Activated CD4-positive, CD25-positive, alpha-beta regulatory T cell (primary cell): ENCODE results near the gene STAP2.

Experiments
- DNase-seq, 4 experiments: peaks; one replicate each; lab custom pipeline; 2025; lab: John Stamatoyannopoulos, UW

STAP2 gene

DNA sequence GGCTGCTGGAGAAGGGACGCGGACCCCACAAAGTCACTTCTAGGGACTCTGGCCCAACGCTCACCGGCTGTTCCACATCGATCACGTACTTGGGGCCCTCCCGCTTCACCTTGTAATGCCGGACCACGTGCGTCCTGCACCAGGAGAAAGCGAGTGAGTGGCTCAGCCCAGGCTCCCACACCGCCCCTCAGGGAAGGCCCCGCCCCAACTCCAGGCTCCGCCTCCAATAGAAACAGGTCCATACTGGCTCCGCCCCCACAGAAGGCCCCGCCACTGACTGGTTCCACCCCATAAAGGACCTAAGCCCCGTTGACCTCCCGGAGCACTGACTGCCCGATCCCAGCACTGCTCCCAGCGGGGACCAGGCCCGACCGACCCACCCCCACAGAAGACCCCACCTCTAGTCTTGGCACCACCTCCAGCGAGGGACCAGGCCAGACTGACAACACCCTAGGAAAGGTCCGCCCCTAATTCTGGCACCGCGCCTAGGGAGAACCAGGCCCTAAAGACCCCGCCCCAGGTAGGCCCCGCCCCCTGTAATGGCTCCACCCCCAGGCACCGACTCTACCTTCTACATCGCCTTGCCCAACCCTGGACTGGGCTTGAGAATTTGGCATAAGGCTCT, 11.3 kb downstream of the STAP2 start:
- peak in 3 of 4 experiments; percentile 30 to 70 (median 32) for DNase-seq

DNA sequence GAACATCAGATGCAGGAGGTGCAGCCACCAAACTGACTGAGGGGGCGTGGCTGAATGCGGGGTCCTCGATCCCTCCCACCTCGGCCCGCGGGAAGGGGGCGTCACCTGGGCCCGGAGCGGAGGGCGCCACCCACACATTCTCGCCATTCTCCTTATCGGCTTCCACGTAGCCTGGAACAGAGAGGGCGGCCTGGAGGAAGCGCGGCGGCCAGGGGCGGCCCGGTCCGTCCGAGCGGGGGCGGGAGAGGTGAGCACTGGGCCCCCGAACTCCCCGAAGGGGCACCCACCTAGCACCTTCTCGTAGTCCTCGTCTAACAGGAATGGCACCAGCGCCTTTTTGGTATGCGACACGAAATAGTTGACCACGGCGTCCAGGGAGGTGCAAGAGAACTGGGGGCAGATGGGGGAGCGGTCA, 11.8 kb downstream of the STAP2 start:
- no peak for DNase-seq

DNA sequence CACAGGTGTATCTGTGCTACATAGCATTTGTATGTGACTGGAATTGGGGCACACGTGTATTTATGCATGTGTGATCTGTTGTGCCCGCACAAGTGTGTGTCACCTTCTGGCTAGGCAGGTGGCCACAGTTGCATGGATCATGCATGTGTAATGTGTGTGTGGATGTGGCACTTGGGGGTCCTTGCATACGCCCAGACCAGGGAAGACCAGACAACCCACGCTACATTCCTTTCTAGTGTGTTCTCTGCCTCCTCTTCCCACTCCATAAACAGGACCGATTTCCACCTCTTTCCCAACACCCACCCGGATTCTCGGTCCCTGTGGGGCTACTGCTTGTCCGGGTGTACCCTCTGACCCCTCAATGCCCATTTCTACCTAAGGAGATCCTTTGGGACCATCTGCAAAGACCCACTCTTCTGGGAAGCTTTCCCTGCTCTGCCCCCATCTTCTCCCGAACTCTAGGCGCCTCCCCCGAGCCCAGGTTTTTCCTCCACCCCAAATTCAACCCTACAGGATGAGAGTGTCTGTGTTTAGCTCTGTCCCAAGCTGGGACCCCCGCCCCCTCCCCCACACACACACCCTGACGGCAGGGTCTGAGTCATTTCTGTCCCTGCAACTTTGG, 12.3 kb downstream of the STAP2 start:
- no peak for DNase-seq

DNA sequence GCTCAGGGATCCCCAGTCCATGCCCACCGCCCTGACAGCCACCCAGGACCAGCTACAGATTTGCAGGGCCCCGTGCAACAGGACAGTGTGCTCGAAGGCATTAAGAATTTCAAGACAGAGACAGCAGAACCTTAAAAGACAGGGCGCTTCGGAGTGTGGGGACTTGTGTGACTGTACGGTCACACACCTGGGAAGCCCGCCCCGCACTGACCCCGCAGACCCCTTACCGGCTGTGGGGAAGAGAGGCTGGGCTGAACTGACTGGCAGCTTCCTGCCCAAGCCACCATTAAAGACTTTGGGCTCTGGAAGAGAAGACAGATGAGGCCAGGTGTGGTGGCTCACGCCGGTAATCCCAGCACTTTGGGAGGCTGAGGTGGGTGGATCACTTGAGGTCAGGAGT, 14.4 kb downstream of the STAP2 start:
- no peak for DNase-seq

DNA sequence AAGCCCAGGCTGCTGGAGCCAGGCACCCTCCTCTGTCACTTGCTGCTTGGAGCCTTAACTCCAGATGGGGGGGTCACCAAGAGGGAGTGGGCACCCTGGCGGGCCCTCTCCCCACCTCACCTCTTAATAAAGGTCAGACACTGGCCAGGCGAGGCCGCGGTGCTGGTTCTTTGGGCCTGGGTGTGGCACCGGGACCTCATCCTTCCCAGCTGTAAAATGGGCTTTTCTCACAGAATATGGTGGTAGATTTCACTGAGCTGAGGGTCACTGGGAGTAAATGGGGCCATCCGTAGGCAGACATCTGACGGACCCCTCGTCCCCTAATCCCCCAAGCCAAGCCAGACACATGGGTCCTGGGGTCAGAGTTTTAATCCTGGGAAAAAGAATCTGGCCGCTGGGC, 14.9 kb downstream of the STAP2 start:
- DNase-seq = no peak

DNA sequence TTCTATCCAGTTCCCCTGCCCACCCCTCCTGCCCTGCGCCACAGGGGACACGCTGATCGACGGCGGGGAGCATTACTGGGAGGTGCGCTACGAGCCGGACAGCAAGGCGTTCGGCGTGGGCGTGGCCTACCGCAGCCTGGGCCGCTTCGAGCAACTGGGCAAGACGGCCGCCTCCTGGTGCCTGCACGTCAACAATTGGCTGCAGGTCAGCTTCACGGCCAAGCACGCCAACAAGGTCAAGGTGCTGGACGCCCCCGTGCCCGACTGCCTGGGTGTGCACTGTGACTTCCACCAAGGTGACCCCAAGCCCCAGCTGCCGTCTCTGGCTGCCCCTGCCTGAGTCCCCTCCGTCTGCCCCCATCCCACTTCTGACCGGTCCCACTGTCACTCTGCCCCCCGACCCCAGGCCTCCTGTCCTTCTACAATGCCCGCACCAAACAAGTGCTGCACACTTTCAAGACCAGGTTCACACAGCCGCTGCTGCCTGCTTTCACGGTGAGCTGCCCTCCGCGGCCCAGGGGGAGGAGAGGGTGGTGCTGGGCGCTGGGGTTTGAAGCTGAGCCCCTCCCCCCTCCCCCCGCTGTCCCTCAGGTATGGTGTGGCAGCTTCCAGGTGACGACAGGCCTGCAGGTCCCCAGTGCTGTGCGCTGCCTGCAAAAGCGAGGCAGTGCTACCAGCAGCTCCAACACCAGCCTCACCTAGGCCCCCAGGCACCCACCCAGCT, 15.5 kb downstream of the STAP2 start:
- no peak for DNase-seq

DNA sequence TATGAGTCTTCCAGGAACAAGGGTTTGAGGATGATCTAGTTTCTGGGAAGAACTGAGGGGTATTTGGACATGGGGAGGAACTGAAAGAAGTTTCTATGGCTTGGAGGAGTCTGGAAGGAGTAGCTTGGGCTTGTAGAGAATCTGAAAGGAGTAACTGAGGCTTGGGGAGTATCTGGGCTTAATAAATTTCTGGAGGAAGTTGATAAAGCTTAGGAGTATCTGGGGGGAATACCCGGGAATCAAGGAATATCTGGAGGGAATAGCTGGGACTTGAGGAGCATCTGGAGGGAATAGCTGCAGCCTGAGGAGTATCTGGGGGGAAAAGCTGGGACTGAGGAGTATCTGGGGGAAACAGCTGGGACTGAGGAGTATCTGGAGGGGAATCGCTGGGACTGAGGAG, 18.2 kb downstream of the STAP2 start:
- DNase-seq = no peak

DNA sequence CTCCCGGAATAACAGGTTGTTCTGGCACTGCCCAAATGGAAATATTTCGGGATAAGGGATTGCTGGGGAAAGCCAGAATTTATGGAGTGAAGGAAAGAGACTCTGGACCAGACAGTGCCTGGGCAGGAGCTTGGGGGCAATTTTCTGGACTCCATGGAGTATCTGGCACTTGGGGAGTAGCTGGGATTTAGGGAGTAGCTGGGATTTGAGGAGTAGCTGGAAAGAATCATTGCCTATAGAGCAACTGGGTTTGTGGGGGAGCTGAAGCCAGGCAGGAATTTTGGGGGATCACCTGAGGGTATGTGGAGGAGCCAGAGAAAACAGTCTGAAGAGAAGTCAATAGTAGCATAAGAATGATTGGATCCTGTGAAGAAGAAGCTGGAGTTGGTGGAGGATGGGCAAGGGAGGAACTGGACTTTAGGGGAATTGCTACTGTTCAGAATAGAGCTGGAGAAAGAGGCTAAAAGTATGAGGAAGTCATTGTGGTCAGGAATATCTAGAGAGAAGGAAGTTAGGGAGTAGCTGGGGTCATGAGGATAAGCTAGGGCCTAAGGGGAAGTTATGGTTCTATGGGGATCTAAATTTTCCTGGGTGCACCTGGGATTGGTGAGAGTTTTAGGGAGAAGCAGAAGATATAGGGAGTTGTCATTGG, 19.4 kb downstream of the STAP2 start:
- DNase-seq = no peak

DNA sequence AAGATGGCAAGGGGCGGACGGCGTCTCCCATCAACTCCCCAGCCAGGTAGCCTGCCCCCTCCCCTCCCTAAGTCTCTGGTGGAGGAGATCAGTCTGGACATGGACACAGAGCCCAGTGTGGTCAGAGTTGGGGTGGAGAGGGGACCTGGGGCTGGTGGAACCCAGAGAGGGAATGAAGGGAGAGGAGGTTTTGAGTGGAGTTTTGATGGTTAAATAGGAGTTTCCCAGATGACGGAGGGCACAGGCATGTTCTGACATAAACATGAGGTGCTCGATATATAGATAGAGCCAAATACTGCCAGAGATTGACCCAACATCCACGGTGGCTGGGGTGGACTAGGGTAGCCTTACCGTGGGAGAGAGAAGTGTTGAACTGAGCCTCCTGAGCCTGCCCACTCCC, 20.2 kb downstream of the STAP2 start:
- no peak for DNase-seq

DNA sequence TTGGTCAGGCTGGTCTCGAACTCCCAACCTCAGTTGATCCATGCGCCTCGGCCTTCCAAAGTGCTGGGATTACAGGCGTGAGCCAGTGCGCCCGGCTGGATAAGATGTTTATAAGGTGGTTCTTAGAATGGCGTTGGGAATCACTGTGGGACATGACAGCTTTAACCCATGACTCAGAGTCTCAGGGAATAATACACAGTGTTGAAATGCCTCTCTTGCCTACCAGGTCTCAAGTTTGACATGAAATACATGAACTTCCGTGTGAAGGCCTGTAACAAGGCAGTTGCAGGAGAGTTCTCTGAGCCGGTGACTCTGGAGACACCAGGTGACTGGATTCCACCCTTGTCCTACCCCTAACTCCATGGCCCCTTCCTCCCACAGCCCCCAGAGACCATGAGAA, 21.7 kb downstream of the STAP2 start:
- DNase-seq = no peak

DNA sequence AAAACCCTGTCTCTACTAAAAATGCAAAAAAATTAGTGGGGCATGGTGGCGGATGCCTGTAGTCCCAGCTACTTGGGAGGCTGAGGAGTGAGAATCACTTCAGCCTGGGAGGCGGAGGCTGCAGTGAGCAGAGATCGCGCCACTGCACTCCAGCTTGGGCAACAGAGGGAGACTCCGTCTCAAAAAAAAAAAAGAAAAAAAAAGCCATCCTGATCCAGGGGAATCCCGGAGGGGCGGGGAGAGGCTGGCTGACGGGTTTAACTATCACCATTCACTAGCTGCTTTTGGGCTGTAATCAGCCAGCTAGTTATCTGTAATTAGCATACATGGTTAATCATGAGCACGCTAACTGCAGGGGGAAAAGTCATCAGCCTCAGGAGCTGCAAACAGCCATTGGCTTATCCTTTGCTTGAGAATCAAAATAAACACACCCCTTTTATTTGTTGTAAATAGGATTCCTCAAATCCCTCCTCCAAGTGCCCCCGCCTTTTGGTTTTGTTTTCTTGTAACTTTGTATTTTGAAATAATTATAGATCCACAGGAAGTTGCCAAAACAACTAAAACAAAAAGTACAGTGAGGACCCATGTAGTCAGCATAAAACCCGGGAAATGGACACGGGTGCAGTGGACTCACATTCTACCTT, 24.7 kb downstream of the STAP2 start:
- DNase-seq = no peak

DNA sequence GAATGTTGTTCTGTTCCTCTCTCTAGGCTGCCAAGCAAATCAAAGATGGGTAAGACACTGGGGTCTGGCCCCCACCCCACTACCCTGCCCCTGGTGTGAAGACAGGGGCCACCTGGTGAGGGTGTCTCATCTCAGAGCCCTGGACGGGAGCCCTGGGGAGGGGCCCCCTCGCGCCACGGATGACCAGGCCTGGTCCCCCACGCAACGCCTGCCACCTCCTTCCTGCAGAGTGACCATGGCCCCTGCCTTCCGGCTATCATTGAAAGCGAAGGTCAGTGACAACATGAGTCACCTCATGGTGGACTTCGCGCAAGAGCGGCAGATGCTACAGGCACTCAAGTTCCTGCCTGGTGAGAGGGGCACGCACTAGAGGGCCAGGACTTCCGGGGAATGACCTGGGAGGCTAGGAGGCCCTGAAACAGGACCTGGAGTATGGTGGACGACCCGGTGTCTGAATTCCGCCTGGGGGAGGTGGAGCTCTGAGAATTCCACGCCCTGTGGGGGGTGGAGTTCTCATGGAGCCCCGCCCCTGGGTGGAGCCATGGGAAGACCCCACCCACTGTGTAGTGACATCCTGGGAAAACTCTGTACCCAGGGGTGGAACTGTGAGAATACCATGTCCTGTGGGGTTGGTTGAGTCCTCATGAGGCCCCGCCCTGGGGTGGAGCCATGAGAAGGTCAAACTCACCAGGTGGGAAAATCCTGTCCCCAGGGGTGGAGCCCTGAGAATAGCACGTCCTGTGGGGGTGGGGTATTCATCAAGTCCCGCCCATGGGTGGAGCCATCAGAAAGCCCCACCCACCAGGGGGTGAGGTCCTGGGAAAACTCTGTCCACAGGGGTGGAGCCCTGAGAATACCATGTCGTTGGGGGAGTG, 28.1 kb downstream of the STAP2 start:
- DNase-seq = no peak

DNA sequence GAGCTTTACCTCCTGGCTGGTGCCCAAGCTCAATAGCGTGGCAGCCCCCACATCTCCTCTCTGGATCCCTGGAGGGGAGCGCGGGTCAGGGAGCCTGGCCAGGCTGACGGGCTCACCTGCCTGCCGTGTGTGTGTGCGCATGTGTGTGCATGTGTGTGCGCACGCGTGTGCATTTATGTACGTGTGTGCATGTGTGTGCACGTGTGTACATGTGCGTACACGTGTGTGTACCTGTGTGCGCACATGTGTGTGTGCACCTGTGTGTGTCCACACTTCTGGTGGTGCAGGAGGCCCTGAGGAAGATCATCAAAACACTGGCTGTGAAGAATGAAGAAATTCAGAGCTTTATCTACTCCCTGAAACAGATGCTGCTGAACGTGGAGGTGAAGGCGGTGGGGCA, 33.0 kb downstream of the STAP2 start:
- DNase-seq = no peak

DNA sequence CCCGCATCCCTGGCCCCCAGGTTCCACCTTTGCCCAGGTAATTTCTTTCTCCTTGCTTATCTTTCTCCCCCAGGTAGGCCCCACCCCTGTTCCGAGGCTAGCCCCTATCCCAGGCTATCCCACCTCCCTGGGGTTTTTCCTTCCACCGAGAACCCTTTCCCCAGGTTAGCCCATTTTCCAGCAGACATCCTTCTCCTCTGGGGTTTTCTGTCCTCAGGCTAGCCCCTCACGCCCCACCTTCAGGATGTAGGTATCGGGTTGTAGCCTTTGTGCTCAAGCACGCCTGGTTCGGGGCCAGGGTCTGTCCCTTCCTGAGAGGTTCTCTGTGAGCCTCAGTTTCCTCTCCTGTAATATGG, 33.4 kb downstream of the STAP2 start:
- DNase-seq = no peak

DNA sequence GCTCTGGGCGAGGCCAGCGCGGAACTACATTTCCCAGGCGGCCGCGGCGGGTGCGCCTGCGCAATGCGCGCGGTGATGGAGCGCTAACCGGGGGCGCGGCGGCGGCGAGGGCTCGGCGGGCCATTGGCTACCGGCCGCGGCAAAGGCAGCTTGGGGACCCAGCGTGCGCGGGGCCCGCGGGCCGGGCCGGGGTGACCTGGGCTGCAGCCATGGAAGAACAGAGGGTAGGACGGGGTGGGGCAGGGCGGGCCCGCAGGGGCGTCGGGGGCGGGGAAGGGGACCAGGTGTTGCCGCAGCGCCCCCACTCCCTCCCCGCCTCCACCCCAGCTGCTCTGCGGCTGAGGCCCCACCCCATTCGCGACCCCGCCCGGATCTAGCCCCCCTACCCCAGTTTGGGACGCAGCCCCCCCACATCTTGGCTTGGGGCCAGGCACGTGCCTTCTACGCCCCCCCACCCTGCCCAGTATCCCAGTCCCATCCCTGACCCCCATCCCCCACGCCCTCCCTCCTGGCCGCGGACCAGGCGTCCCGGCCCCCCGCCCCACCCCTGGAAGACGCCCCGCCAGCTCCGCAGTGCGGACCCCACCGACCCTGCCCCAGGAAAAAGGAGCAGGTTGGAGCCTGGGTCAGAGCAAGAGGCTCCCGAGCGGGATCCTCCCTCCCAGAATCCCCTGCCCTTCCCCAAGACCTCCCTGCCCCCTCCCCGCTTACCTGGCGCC, 33.9 kb downstream of the STAP2 start, which contains the start of gene FSD1:
Gene FSD1 (plus strand): TSS at position 61 of the 719 bp plus-strand sequence. CDS start 149 bp downstream, at position 210.
- peak; percentile 40 to 52 (median 42) for DNase-seq

DNA sequence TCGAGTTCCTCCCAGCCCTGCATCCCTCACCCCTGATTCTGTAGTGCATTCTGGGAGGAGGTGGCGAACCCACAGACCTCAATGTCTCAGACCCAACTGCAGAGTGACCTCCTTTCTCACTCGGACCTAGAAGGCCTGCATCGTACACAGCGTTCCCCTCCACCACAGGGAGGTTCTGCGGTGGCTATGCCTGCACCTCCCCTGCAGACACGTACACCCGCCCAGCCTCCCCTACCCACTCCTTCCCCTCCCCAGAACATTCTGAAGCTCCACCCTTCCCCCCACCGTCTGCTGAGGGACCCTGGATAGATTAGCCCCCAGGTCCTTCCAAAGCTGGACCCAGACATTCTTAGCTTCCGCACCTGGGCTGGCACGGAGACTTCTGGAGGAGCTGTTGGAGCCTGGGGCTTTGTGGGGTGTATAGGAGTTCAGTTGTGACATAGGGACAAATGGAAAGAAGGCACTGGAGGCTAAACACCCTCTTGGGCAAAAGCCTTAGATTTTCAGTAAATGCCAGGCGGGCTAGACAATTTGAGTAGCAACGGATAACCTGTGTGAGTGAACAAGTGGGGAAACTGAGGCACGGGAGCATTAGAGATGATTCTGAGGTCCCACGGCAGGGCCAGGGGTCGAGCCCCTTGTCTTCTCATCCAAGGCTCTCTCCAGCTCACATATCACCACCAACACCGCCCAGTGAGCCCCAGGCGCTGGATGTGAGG, 34.6 kb downstream of the STAP2 start:
- no peak for DNase-seq

DNA sequence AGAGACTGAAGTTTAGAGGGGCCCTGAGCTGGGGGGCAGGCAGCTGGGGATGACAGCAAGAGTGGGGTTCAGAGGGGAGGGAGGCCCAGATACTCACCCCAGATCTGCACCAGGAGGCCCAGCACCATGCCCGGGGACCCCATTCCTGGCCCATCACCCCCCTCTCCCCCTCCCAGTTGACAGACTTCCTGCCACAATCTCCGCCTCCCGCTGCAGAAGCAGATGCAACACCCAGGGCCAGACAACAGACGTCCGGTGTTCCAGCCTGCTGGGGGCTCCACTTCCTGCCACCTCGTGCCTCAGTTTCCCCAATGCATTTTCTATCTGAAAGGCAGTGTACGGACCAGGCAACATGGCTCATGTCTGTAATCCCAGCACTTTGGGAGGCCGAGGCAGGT, 36.4 kb downstream of the STAP2 start, which contains the start of gene TMIGD2:
Gene TMIGD2 (minus strand): TSS at position 147 of the 398 bp plus-strand sequence. CDS start 4 bp downstream, at position 143.
- DNase-seq = no peak

DNA sequence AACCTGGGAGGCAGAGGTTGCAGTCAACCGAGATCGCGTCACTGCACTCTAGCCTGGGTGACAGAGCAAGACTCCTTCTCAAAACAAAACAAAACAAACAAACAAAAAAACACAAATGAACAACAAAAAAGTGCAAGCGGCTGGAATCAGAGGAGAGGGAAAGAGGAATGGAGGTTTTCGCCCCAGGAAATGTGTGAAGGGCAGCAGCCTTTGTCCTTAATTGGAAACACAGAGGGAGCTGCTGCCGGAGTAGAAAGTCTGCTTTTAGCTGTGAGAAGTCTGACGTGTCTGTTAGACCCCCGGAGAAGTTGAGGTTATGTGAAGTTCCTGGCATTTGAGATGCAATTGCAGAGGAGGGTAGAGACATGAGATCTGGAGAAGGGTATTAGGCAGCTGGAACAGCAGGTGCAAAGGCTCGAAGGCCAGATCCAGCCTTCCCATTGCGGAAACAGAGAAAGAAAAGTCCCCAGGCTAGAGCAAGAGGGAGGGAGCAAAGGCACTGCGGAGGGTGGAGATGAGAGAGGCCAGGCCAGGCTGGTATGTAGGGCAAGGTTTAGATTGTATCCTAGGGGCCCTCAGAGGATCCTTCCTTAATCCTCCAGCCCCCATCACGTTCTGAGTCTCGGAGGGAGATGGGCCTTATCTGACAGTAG, 36.9 kb downstream of the STAP2 start:
- no peak for DNase-seq

DNA sequence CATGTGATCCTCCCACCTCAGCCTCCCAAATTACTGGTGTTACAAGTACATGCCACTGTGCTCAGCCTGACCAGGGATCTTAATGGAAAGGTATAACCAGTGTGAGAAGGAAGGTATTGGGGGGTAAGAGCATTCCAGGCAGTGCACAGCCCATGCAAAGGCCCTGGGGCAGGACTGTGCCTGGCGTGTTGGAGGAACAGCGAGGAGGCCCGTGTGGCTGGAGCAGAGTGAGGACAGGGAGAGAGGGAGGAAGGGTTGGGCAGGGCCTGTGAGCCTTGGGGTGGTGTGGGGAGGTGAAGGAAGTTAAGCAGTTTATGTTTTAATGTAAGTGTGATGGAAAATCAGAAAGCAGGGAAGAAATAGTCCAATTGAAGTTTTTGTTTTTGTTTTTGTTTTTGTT, 38.0 kb downstream of the STAP2 start:
- DNase-seq = no peak
